Osteocyte (in vitro differentiated cells): Measurements from ENCODE around the gene PRMT9. TPM values are rescaled to one million over a fixed set of nuclear protein-coding genes. Genes with fewer than 3 reads are reported as not detected.

Source experiments
- DNase-seq: peaks from one replicate; pipeline ENCODE4 v3.0.0; 2021; ENCODE audit warnings: mixed read lengths; ENCODE audit not compliant: unreplicated experiment; ENCODE audit errors: extremely low spot score
- H3K27ac Mint-ChIP-seq: one replicate; pipeline ENCODE4 v1.8.0; 2021; ENCODE audit warnings: mild to moderate bottlenecking, mixed read lengths; ENCODE audit not compliant: unreplicated experiment
- H3K27me3 Mint-ChIP-seq: one replicate; pipeline ENCODE4 v1.8.0; 2021; ENCODE audit warnings: mixed read lengths; ENCODE audit not compliant: unreplicated experiment
- H3K36me3 Mint-ChIP-seq: one replicate; pipeline ENCODE4 v1.8.0; 2021; ENCODE audit warnings: mixed read lengths; ENCODE audit not compliant: unreplicated experiment
- H3K4me1 Mint-ChIP-seq: one replicate; pipeline ENCODE4 v1.8.0; 2021; ENCODE audit warnings: mixed read lengths; ENCODE audit not compliant: unreplicated experiment
- H3K4me3 Mint-ChIP-seq: one replicate; pipeline ENCODE4 v1.8.0; 2021; ENCODE audit warnings: mild to moderate bottlenecking, moderate library complexity, mixed read lengths; ENCODE audit not compliant: unreplicated experiment
- H3K9me3 Mint-ChIP-seq: one replicate; pipeline ENCODE4 v1.8.0; 2021; ENCODE audit warnings: mixed read lengths; ENCODE audit not compliant: unreplicated experiment
- CTCF ChIP-seq: fragments of 200-600 bp; sonication (generic); IDR thresholded peaks from 2 replicates; pipeline ENCODE4 v1.5.0; 2021; ENCODE audit warnings: antibody characterized with exemption, mild to moderate bottlenecking, moderate library complexity
- total RNA-seq: library from RNA; stranded (reverse); gene quantifications from 2 replicates; pipeline ENCODE4 v1.2.1, GENCODE V29; 2021

Gene PRMT9
- total RNA-seq, 1 donor from 2014 or later = 9.6 TPM

- DNase-seq = no peak
- Mint-ChIP-seq H3K4me3 (no peak overlapping the region), H3K27ac (no peak overlapping the region), H3K36me3 (peaks cover 41% of the 10 kb centered on the region), H3K9me3 (no peaks in the 10 kb centered on the region), H3K4me1 (peaks cover 3% of the 10 kb centered on the region), H3K27me3 (no peaks in the 10 kb centered on the region)
- no peak for TF ChIP-seq CTCF
Measured at GRCh38 chr4:147655639-147656038, 28.3 kb downstream of the PRMT9 start.

GRCh38 chr4:147651563-147651962 is 32.4 kb downstream of the PRMT9 start:
- Mint-ChIP-seq H3K4me3 (no peak overlapping the region), H3K36me3 (peaks cover 39% of the 10 kb centered on the region), H3K27me3 (no peaks in the 10 kb centered on the region), H3K4me1 (peaks cover 3% of the 10 kb centered on the region), H3K9me3 (no peaks in the 10 kb centered on the region), H3K27ac (no peak overlapping the region)
- DNase-seq = no peak
- no peak for TF ChIP-seq CTCF

- Mint-ChIP-seq H3K9me3 (no peaks in the 10 kb centered on the region), H3K4me1 (peaks cover 3% of the 10 kb centered on the region), H3K4me3 (no peak overlapping the region), H3K27me3 (no peaks in the 10 kb centered on the region), H3K36me3 (peaks cover 35% of the 10 kb centered on the region), H3K27ac (no peak overlapping the region)
- DNase-seq = no peak
- no peak for TF ChIP-seq CTCF
Measured at GRCh38 chr4:147648656-147649055, 35.3 kb downstream of the PRMT9 start.

GRCh38 chr4:147645099-147645498 is 38.9 kb downstream of the PRMT9 start:
- Mint-ChIP-seq H3K27me3 (no peaks in the 10 kb centered on the region), H3K9me3 (no peaks in the 10 kb centered on the region), H3K27ac (no peak overlapping the region)

GRCh38 chr4:147644471-147644870 is 39.5 kb downstream of the PRMT9 start:
- no peak overlapping the region for H3K27ac Mint-ChIP-seq

More at GRCh38 chr4:147645099-147645498, 38.9 kb downstream of the PRMT9 start:
- peaks cover 35% of the 10 kb centered on the region for H3K36me3 Mint-ChIP-seq
- H3K4me1 Mint-ChIP-seq = peaks cover 4% of the 10 kb centered on the region
- H3K4me3 Mint-ChIP-seq = no peak overlapping the region
- TF ChIP-seq CTCF = no peak
- no peak for DNase-seq

More at GRCh38 chr4:147644471-147644870, 39.5 kb downstream of the PRMT9 start:
- Mint-ChIP-seq H3K4me1 (peaks cover 8% of the 10 kb centered on the region), H3K9me3 (no peaks in the 10 kb centered on the region), H3K27me3 (no peaks in the 10 kb centered on the region), H3K36me3 (peaks cover 37% of the 10 kb centered on the region), H3K4me3 (no peak overlapping the region)
- DNase-seq = no peak
- TF ChIP-seq CTCF = no peak
